ENCODE measurements around the gene DOC2A. TPM values are rescaled to one million over a fixed set of nuclear protein-coding genes. Genes with fewer than 3 reads are reported as not detected.

The DOC2A gene
- total and polyA plus RNA-seq, 8 donors: 0.77 to 5.1 (median 2.9) TPM

DNA sequence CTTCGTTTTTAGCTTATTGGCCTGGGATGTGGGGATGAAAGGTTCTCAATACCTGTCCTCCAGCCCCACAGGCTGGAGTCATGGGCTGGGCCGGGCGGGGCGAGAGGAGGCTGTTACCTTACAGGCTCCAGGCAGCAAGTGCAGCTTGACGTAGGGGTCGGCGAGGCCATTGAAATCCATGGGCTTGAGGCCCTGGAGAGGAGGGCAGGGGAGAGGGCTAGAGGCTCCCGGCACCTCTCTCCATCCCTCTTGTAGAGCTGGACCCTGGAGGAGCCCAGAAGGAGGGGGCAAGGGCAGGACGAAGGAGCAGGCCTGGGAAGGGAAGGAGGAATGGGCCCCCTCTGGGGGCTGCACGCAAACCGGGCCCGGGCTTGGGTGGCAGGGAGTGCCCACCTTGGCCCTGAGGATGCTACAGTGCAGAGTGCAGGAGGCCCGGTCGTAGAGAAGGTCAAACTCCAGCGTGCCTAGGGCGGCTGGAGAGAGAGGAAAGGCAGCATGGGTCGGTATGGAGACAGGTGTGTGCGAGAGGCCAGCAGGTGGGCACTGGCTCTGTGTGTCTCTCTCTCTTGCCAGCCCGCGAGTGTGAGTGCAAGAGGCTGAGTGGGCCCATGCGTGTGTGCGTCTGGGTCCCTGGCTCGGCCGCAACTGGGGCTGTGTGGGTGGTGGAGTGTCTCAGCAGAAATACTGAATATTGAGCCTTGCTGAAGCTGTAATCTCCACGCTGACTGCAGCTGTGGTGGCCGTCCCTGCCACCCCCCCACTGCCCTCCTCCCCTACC lies 1.6 kb downstream of the DOC2A start:
- ATAC-seq: no peak
- no peak for DNase-seq
- TF ChIP-seq, protein P1, sequence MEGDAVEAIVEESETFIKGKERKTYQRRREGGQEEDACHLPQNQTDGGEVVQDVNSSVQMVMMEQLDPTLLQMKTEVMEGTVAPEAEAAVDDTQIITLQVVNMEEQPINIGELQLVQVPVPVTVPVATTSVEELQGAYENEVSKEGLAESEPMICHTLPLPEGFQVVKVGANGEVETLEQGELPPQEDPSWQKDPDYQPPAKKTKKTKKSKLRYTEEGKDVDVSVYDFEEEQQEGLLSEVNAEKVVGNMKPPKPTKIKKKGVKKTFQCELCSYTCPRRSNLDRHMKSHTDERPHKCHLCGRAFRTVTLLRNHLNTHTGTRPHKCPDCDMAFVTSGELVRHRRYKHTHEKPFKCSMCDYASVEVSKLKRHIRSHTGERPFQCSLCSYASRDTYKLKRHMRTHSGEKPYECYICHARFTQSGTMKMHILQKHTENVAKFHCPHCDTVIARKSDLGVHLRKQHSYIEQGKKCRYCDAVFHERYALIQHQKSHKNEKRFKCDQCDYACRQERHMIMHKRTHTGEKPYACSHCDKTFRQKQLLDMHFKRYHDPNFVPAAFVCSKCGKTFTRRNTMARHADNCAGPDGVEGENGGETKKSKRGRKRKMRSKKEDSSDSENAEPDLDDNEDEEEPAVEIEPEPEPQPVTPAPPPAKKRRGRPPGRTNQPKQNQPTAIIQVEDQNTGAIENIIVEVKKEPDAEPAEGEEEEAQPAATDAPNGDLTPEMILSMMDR (IDR thresholded peaks at IDR 0.05): no peak
- Histone ChIP-seq H3K36me3 (peaks cover 0 to 2% of the 10 kb centered on the region in 2 donors), H3K27me3 (peaks cover 29 to 64% of the 10 kb centered on the region in 2 donors), H3K27ac (no peak overlapping the region), H3K9me3 (no peaks in the 10 kb centered on the region), H3K4me1 (peaks cover 12 to 27% of the 10 kb centered on the region in 2 donors), H3K4me3 (no peak overlapping the region)
- intact Hi-C loops (cut with DNase I): loop anchor here in 1 of 2 donors (10.0 kb wide), 3 partner anchors 84 to 304 kb away; partner anchors contain the start of gene KCTD13

DNA sequence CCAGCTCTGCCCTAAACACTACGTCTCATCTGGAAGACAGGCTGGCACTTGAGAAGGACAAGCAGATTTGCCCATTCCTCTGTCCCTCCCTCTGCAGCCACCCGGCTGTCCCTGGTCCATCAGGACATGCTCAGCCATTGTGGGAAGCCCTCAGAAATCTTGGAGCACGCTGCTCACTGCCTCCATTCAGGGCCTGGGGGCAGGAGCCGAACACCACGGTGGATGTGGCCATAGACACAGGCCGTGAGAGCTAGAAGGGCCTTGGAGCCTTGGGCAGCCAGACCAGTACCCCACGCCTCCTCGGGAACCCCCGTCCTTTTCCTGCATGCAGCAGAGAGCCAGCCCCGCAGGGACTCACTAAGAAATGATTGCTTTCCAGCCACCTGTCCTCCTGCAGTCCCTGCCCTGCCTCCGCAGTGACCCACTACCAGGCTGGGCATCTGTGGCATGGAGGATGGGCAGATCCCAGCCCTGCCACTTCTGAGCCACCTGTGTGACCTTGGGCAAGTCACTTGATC lies 3.4 kb downstream of the DOC2A start:
- Histone ChIP-seq H3K4me1 (peaks cover 12 to 27% of the 10 kb centered on the region in 2 donors), H3K27ac (no peak overlapping the region), H3K27me3 (peaks cover 29 to 54% of the 10 kb centered on the region in 2 donors), H3K9me3 (no peaks in the 10 kb centered on the region), H3K4me3 (no peak overlapping the region), H3K36me3 (peaks cover 0 to 16% of the 10 kb centered on the region in 2 donors)
- ATAC-seq (no peak), DNase-seq (no peak)
- TF ChIP-seq, protein P1 (IDR thresholded peaks at IDR 0.05): no peak
- intact Hi-C loops (cut with DNase I): loop anchor here in 1 of 2 donors (10.0 kb wide), 3 partner anchors 83 to 303 kb away; partner anchors contain the start of gene KCTD13

DNA sequence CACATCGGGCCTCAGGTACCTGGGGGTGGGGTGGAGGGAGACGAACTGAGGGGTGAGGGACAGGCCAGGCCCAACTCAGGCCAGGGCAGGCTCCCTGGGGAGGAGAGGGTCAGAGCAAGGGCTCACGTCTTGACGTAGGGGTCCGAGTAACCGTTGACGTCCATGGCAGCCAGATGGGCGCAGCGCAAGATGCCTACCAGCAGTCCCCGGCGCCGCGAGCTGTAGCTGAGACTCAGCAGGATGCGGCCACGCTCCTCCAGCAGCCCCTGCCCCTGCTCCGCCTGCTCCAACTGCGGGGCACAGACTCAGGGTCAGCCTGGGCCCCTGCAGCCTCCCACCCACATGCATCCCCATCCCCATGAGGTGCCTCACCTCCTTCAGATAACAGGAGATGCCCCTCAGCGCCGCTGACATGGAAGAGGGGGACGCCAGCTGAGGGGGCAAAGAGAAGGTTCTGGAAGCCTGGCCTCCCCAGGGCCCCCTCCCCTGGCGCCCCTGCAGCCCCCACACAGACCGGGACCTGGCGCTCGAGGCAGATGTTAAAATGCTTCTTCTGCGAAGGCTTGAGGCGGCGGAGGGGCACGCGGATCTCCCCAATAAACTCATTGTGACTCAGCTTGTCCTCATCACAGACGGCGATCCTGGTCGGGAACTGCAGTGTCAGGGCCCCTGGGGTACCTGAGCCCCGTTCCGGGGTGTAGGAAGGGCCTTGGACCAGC lies 4.0 kb downstream of the DOC2A start:
- DNase-seq: peak in 1 of 4 donors; percentile 73
- TF ChIP-seq, protein P1 (IDR thresholded peaks at IDR 0.05): no peak

DNA sequence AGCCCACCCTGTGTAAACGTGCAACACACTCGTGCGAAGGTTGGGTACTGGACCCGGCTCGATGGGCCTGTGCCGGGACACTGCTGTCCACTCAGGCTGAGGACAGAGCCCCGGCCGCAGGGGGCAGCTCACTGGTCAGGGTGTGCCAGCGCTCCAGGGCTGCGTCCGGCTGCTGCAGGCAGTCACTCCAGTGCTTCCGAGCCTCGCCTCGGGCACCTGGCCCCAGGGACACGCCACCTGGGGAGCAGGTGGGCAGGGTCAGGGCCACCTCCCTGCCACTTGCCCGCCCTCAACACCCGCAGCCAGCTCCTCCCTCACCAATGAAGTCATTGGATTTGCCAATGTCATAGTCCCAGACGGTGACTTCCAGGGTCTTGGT lies 4.7 kb downstream of the DOC2A start:
- DNase-seq (peak in 1 of 4 donors; percentile 81), ATAC-seq (no peak)
- Histone ChIP-seq H3K9me3 (no peaks in the 10 kb centered on the region), H3K27ac (no peak overlapping the region), H3K36me3 (peaks cover 0 to 30% of the 10 kb centered on the region in 2 donors), H3K4me3 (no peak overlapping the region), H3K27me3 (peaks cover 18 to 40% of the 10 kb centered on the region in 2 donors), H3K4me1 (peaks cover 6 to 20% of the 10 kb centered on the region in 2 donors)
- TF ChIP-seq, protein P1 (IDR thresholded peaks at IDR 0.05): no peak
- intact Hi-C loops (cut with DNase I): loop anchor here in 1 of 2 donors (10.0 kb wide), 3 partner anchors 81 to 301 kb away; partner anchors contain the start of gene KCTD13

More for the DNA sequence above, 4.0 kb downstream of the DOC2A start:
- H3K4me1 ChIP-seq: peaks cover 12 to 27% of the 10 kb centered on the region in 2 donors
- H3K27me3 ChIP-seq: peaks cover 25 to 47% of the 10 kb centered on the region in 2 donors
- H3K36me3 ChIP-seq: peaks cover 0 to 23% of the 10 kb centered on the region in 2 donors
- no peaks in the 10 kb centered on the region for H3K9me3 ChIP-seq
- intact Hi-C loops (cut with DNase I): loop anchor here in 1 of 2 donors (10.0 kb wide), 3 partner anchors 82 to 302 kb away; partner anchors contain the start of gene KCTD13
- ATAC-seq: no peak
- H3K4me3 ChIP-seq: no peak overlapping the region
- no peak overlapping the region for H3K27ac ChIP-seq

All from left lung (tissue), 10 donors.